Smooth muscle cell (in vitro differentiated cells): ENCODE results near the gene GPC3. TPM values are rescaled to one million over a fixed set of nuclear protein-coding genes. Genes with fewer than 3 reads are reported as not detected.

Experiments used
- DNase-seq: peaks from one replicate; lab custom pipeline; 2025; ENCODE audit not compliant: unreplicated experiment; lab: John Stamatoyannopoulos, UW
- H2AFZ ChIP-seq: fragments of 200-600 bp; sonication (generic); 2 replicates; pipeline ENCODE4 v1.6.0; 2016; ENCODE audit warnings: antibody characterized with exemption, low read depth, mild to moderate bottlenecking
- H3F3A ChIP-seq: fragments of 200-600 bp; sonication (generic); 2 replicates; pipeline ENCODE4 v1.6.0; 2017; ENCODE audit warnings: antibody characterized with exemption, low read depth
- H3K27ac ChIP-seq: fragments of 200-600 bp; sonication (generic); 2 replicates; pipeline ENCODE4 v1.5.1; 2016; ENCODE audit warnings: low read depth, mild to moderate bottlenecking
- H3K27me3 ChIP-seq: fragments of 200-600 bp; sonication (generic); 2 replicates; pipeline ENCODE4 v1.6.1; 2016; ENCODE audit warnings: low read depth, mild to moderate bottlenecking
- H3K36me3 ChIP-seq: fragments of 200-600 bp; sonication (generic); 2 replicates; pipeline ENCODE4 v1.5.1; 2016; ENCODE audit warnings: low read depth
- H3K4me1 ChIP-seq: fragments of 200-600 bp; sonication (generic); 2 replicates; pipeline ENCODE4 v1.5.1; 2016; ENCODE audit warnings: low read depth
- H3K4me2 ChIP-seq: fragments of 200-600 bp; sonication (generic); 2 replicates; pipeline ENCODE4 v1.6.0; 2016; ENCODE audit warnings: mild to moderate bottlenecking
- H3K4me3 ChIP-seq: fragments of 200-600 bp; sonication (generic); 2 replicates; pipeline ENCODE4 v1.5.1; 2016; ENCODE audit warnings: mild to moderate bottlenecking
- H3K79me2 ChIP-seq: fragments of 200-600 bp; sonication (generic); 2 replicates; pipeline ENCODE4 v1.6.0; 2016; ENCODE audit warnings: low read depth, mild to moderate bottlenecking
- H3K9ac ChIP-seq: fragments of 200-600 bp; sonication (generic); 2 replicates; pipeline ENCODE4 v1.6.0; 2016; ENCODE audit warnings: low read depth
- H3K9me3 ChIP-seq: fragments of 200-600 bp; sonication (generic); replicated peaks from 2 replicates; pipeline ENCODE4 v1.5.1; 2016; ENCODE audit warnings: low read depth
- H4K20me1 ChIP-seq: fragments of 200-600 bp; sonication (generic); 2 replicates; pipeline ENCODE4 v1.6.0; 2016; ENCODE audit warnings: low read depth
- WGBS: methylation state at CpG from one replicate; pipeline ENCODE4 v1.1.7; 2016; ENCODE audit warnings: low lambda C conversion rate; 5-methylcytosine and 5-hydroxymethylcytosine counted together
- polyA plus RNA-seq: library from polyadenylated mRNA; unstranded; fragments of >200 nt; fragmentation: Nextera tagmentation; extraction: Ambion mirVana; gene quantifications from 2 replicates; pipeline ENCODE4 v1.2.1, GENCODE V29; 2016
- total RNA-seq: library from RNA; depleted of rRNA; stranded (reverse); fragments of >200 nt; gene quantifications from 2 replicates; pipeline ENCODE4 v1.2.3, GENCODE V29; 2014
- TF ChIP-seq, protein P1 (sequence below): fragments of 200-600 bp; sonication (generic); IDR thresholded peaks from 2 replicates; pipeline ENCODE4 v1.5.1; 2017; ENCODE audit warnings: borderline replicate concordance, mild to moderate bottlenecking, antibody characterized with exemption; ENCODE audit not compliant: insufficient read depth, poor library complexity, severe bottlenecking

GPC3 gene
- total and polyA plus RNA-seq, 2 experiments from 2014 or later: 120 to 191 TPM

DNA sequence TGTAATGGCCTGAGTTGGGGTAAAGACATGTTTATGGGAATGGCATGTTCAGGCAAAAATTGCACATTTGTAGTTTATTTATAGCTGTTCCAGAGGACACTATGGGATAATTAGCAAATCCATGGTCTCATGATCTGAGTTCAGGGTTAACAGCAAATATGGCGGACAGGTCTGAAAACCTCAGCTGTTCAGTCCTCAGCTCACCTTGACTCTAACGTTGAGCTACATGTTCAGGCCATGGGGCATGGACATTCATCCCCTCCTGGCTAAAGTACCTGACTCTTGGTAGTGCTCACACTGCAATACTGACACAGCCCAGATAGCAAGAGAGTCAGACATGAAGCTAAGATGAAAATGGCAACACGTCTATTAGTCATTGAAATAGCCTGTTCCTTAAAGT lies 408.5 kb downstream of the GPC3 start:
- H3K4me2 ChIP-seq: no peak overlapping the region
- H3K36me3 ChIP-seq: peaks cover 14% of the 10 kb centered on the region
- H2AFZ ChIP-seq: no peak overlapping the region
- peaks cover 7% of the 10 kb centered on the region for H3K9me3 ChIP-seq
- H3K27me3 ChIP-seq: no peaks in the 10 kb centered on the region
- no peak for DNase-seq
- no peaks in the 10 kb centered on the region for H4K20me1 ChIP-seq
- H3F3A ChIP-seq: peaks cover 2% of the 10 kb centered on the region
- TF ChIP-seq, protein P1, sequence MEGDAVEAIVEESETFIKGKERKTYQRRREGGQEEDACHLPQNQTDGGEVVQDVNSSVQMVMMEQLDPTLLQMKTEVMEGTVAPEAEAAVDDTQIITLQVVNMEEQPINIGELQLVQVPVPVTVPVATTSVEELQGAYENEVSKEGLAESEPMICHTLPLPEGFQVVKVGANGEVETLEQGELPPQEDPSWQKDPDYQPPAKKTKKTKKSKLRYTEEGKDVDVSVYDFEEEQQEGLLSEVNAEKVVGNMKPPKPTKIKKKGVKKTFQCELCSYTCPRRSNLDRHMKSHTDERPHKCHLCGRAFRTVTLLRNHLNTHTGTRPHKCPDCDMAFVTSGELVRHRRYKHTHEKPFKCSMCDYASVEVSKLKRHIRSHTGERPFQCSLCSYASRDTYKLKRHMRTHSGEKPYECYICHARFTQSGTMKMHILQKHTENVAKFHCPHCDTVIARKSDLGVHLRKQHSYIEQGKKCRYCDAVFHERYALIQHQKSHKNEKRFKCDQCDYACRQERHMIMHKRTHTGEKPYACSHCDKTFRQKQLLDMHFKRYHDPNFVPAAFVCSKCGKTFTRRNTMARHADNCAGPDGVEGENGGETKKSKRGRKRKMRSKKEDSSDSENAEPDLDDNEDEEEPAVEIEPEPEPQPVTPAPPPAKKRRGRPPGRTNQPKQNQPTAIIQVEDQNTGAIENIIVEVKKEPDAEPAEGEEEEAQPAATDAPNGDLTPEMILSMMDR: no peak
- H3K4me1 ChIP-seq: no peaks in the 10 kb centered on the region
- no peak overlapping the region for H3K4me3 ChIP-seq
- H3K27ac ChIP-seq: no peak overlapping the region
- no peaks in the 10 kb centered on the region for H3K79me2 ChIP-seq
- 84% methylated on average over 3 of the region's 3 CpGs for WGBS
- no peak overlapping the region for H3K9ac ChIP-seq

DNA sequence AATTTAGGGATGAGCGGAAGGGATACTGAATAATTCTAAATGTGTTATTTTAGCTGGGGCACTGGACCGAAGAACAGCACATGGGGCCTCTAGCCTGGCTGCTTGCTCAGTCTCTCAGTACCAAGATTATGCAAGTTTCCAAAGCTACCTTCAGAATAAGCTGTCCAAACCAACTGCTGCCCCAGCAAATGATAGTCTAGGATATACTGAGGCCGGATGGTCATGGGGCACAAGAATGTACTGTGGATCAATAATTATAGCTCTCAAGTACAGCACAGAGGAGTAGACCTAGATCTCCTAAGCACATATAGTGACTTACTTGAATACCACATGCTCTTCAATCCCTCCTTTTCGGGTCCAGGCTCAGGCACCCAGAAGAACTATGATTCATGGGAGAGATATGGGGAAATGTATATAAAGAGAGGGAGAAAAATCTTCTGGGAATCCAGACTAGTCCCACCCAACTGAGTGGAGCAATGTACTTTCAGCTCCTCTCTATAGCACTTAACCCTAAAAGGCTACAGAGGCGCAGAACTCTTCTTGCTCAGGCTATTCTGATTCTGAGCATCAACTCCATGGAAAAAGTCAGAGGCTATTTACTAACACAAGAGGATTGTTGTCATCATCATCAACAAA lies 409.8 kb downstream of the GPC3 start:
- Histone ChIP-seq H3K27ac (peak overlapping the region; percentile 54), H3K4me3 (no peak overlapping the region), H3K36me3 (peaks cover 14% of the 10 kb centered on the region), H3K9me3 (peaks cover 7% of the 10 kb centered on the region), H3K4me2 (peak overlapping the region; percentile 22), H3K79me2 (no peaks in the 10 kb centered on the region), H3K9ac (no peak overlapping the region), H4K20me1 (no peaks in the 10 kb centered on the region), H3F3A (peaks cover 2% of the 10 kb centered on the region), H3K27me3 (no peaks in the 10 kb centered on the region), H2AFZ (no peak overlapping the region), H3K4me1 (no peaks in the 10 kb centered on the region)
- no peak for DNase-seq
- 71% methylated on average over 5 of the region's 5 CpGs for WGBS
- TF ChIP-seq, protein P1: no peak

DNA sequence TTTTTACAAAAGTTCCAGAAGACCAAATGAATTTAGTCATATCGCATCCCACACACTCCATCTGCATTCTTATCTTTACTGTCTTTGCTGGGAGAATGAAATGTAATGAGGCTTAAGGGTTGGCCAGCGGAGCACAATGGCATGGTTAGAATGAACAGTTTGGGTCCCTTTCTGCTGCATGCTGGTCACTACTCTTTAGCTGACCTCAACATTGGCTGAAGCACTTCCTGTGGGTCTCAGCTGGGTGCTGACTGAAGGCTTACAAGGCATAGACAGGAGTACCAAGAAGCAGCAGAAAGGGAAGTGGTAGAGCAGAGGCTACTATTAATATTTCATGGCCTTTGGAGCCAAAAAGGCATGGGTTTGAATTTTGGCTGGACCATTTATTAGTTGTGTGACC lies 410.7 kb downstream of the GPC3 start:
- Histone ChIP-seq H3K9me3 (peaks cover 7% of the 10 kb centered on the region), H3K4me2 (peak overlapping the region; percentile 22), H3F3A (peaks cover 2% of the 10 kb centered on the region), H2AFZ (no peak overlapping the region), H3K4me1 (no peaks in the 10 kb centered on the region), H3K27ac (peak overlapping the region; percentile 54), H3K9ac (no peak overlapping the region), H3K36me3 (peaks cover 14% of the 10 kb centered on the region), H3K27me3 (no peaks in the 10 kb centered on the region), H3K4me3 (no peak overlapping the region), H4K20me1 (no peaks in the 10 kb centered on the region), H3K79me2 (no peaks in the 10 kb centered on the region)
- TF ChIP-seq, protein P1: no peak
- DNase-seq: no peak
- WGBS: 38% methylated on average over 2 of the region's 2 CpGs

DNA sequence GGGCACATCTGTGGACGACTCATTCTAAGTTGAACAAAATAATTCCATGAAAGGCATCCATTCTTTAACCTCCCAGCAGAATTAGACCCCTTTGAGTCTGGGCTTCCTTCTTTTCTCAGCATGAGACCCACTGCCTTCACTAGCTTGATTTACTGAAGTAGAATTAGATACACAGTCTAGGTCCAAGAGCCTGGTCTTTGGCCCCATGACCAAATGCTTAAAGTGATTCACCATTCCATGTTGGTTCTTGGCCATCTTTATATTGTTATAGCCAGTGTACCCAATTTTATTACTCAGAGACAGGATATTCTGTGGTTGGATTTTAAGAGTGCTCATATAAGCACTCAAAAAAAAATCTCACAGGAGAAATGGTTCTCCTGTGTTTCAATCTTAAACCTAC lies 414.8 kb downstream of the GPC3 start:
- 63% methylated on average over 1 of the region's 1 CpG for WGBS
- no peak overlapping the region for H3K4me2 ChIP-seq
- no peak overlapping the region for H2AFZ ChIP-seq
- peaks cover 6% of the 10 kb centered on the region for H3K4me1 ChIP-seq
- no peak overlapping the region for H3K27ac ChIP-seq
- peaks cover 7% of the 10 kb centered on the region for H3K9me3 ChIP-seq
- H3K79me2 ChIP-seq: no peaks in the 10 kb centered on the region
- no peaks in the 10 kb centered on the region for H3K27me3 ChIP-seq
- no peak for DNase-seq
- H3K36me3 ChIP-seq: peaks cover 14% of the 10 kb centered on the region
- H3F3A ChIP-seq: peaks cover 2% of the 10 kb centered on the region
- H4K20me1 ChIP-seq: no peaks in the 10 kb centered on the region
- TF ChIP-seq, protein P1: no peak
- no peak overlapping the region for H3K9ac ChIP-seq
- H3K4me3 ChIP-seq: no peak overlapping the region
